ENCODE data around the gene BCL7A. TPM values are rescaled to one million over a fixed set of nuclear protein-coding genes. Genes with fewer than 3 reads are reported as not detected.

The BCL7A gene
- total and polyA plus RNA-seq, 2 donors (not counting 1 experiment from before 2014, with no cell fraction given): 71.0 to 75.9 TPM

DNA sequence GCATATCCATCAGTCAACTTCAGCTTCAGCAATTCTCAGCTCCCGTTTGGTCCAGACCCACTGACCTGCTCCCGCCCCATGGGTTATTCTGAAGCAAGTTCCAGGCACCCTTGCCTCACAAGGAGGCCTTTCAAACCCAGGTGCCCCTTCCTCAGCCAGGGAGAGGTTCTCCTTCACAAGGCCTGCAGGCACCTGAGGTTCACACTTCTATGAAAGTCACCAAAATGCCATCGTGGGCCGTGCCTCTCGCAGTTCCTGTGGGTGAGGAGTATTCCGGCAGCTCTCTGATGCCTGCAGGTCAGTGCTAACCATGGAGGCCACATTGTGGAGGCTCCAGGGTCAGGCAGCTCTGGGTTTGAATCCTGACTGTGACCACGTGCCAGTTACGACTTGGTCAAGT, 40.2 kb upstream of the BCL7A start:
- no peak overlapping the region for H3K27ac ChIP-seq (ENCODE audit: low read length in 2 of 2)
- no peak overlapping the region for H3K4me2 ChIP-seq (replicated peaks; ENCODE audit: low read depth, low read length, poor library complexity, severe bottlenecking)
- H3K4me3 ChIP-seq (ENCODE audit: control extremely low read depth in 1 of 5, extremely low read depth in 1 of 5, insufficient read depth in 1 of 5, low read depth in 2 of 5, low read length in 4 of 5): no peak overlapping the region
- H3K27me3 ChIP-seq (replicated peaks in 1 of 4; ENCODE audit: control extremely low read depth in 1 of 4, control insufficient read depth in 3 of 4, insufficient read depth in 4 of 4, low read length in 3 of 4): no peaks in the 10 kb centered on the region
- intact Hi-C loops (cut with micrococcal nuclease): no loop called here
- no peak overlapping the region for H3K9ac ChIP-seq (ENCODE audit: low read length)
- TF ChIP-seq, protein P1, sequence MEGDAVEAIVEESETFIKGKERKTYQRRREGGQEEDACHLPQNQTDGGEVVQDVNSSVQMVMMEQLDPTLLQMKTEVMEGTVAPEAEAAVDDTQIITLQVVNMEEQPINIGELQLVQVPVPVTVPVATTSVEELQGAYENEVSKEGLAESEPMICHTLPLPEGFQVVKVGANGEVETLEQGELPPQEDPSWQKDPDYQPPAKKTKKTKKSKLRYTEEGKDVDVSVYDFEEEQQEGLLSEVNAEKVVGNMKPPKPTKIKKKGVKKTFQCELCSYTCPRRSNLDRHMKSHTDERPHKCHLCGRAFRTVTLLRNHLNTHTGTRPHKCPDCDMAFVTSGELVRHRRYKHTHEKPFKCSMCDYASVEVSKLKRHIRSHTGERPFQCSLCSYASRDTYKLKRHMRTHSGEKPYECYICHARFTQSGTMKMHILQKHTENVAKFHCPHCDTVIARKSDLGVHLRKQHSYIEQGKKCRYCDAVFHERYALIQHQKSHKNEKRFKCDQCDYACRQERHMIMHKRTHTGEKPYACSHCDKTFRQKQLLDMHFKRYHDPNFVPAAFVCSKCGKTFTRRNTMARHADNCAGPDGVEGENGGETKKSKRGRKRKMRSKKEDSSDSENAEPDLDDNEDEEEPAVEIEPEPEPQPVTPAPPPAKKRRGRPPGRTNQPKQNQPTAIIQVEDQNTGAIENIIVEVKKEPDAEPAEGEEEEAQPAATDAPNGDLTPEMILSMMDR (IDR thresholded peaks at IDR 0.05): no peak
- TF ChIP-seq EZH2 (IDR thresholded peaks at IDR 0.05; ENCODE audit: borderline replicate concordance, insufficient read depth, low read depth, low read length, poor library complexity, severe bottlenecking): no peak
- no peak for DNase-seq
- no peaks in the 10 kb centered on the region for H3K79me2 ChIP-seq (ENCODE audit: control insufficient read depth, insufficient read depth, low read length)
- H3K36me3 ChIP-seq (replicated peaks in 1 of 2; ENCODE audit: control extremely low read depth in 1 of 2, control insufficient read depth in 1 of 2, extremely low read depth in 1 of 2, insufficient read depth in 2 of 2, low read length in 1 of 2): no peaks in the 10 kb centered on the region
- WGBS (ENCODE audit: insufficient coverage): 87% methylated on average over 3 of the region's 8 CpGs
- POLR2A ChIA-PET: interaction anchor here (0.7 to 2.4 kb wide), 4 partner anchors 8 to 43 kb away, joined by 3 to 10 read pairs (median 6); partner anchors contain the start of gene BCL7A
- Mint-ChIP-seq H3K27me3 (no peaks in the 10 kb centered on the region), H3K4me1 (peaks cover 55% of the 10 kb centered on the region), H3K4me3 (no peak overlapping the region), H3K9me3 (ENCODE audit: insufficient read depth) (no peaks in the 10 kb centered on the region), H3K27ac (peak overlapping the region; percentile 56)
- CTCF ChIA-PET: interaction anchor here (1.0 to 3.5 kb wide), 5 partner anchors 10 to 64 kb away, joined by 3 to 14 read pairs (median 6); no protein-coding TSS in a partner anchor
- H2AFZ ChIP-seq (ENCODE audit: insufficient read depth, low read depth, low read length, poor library complexity, severe bottlenecking): peak overlapping the region; percentile 1
- H3K9me3 ChIP-seq (ENCODE audit: control extremely low read depth in 1 of 3, control insufficient read depth in 2 of 3, insufficient read depth in 1 of 3, low read length in 2 of 3): no peaks in the 10 kb centered on the region
- no peaks in the 10 kb centered on the region for H4K20me1 ChIP-seq (ENCODE audit: control insufficient read depth, insufficient read depth, low read length, poor library complexity, severe bottlenecking)
- peaks cover 53 to 64% of the 10 kb centered on the region in 2 donors for H3K4me1 ChIP-seq (ENCODE audit: control insufficient read depth in 2 of 2, insufficient read depth in 2 of 2, low read length in 2 of 2)
- ATAC-seq (ENCODE audit: low read depth): no peak

DNA sequence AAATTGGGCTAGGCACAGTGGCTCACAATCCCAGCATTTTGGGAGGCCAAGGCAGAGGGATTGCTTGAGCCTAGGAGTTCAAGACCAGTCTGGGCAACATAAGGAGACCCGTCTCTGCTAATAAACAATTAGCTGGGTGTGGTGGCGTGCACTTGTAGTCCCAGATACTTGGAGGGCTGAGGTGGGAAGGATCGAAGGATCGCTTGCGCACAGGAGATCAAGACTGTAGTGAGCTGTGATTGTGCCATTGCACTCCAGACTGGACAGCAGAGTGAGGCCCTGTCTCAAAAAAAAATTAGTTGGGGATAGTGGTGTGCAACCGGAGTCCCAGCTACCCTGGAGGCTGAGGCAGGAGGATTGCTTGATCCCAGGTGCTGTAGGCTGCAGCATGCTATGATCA, 38.7 kb upstream of the BCL7A start:
- 98% methylated on average over 6 of the region's 6 CpGs for WGBS (ENCODE audit: insufficient coverage)
- intact Hi-C loops (cut with micrococcal nuclease): no loop called here
- DNase-seq (no peak), ATAC-seq (ENCODE audit: low read depth) (no peak)
- H3K4me2 ChIP-seq (replicated peaks; ENCODE audit: low read depth, low read length, poor library complexity, severe bottlenecking): peak overlapping the region; percentile 58
- no peak overlapping the region for H3K9ac ChIP-seq (ENCODE audit: low read length)
- CTCF ChIA-PET: interaction anchor here (1.1 to 1.8 kb wide), 8 partner anchors 9 to 140 kb away, joined by 3 to 10 read pairs (median 4); partner anchors contain the start of gene CFAP251
- Mint-ChIP-seq H3K4me1 (peaks cover 55% of the 10 kb centered on the region), H3K27me3 (no peaks in the 10 kb centered on the region), H3K27ac (peak overlapping the region; percentile 77), H3K4me3 (peak overlapping the region; percentile 21), H3K9me3 (ENCODE audit: insufficient read depth) (no peaks in the 10 kb centered on the region)
- TF ChIP-seq, protein P1 (IDR thresholded peaks at IDR 0.05): no peak
- no peak for TF ChIP-seq EZH2 (IDR thresholded peaks at IDR 0.05; ENCODE audit: borderline replicate concordance, insufficient read depth, low read depth, low read length, poor library complexity, severe bottlenecking)
- no peaks in the 10 kb centered on the region for H3K27me3 ChIP-seq (replicated peaks in 1 of 4; ENCODE audit: control extremely low read depth in 1 of 4, control insufficient read depth in 3 of 4, insufficient read depth in 4 of 4, low read length in 3 of 4)
- peak overlapping the region in 1 of 2 donors; percentile 55 for H3K27ac ChIP-seq (ENCODE audit: low read length in 2 of 2)
- no peaks in the 10 kb centered on the region for H3K79me2 ChIP-seq (ENCODE audit: control insufficient read depth, insufficient read depth, low read length)
- no peak overlapping the region for H3K4me3 ChIP-seq (ENCODE audit: control extremely low read depth in 1 of 5, extremely low read depth in 1 of 5, insufficient read depth in 1 of 5, low read depth in 2 of 5, low read length in 4 of 5)
- H3K4me1 ChIP-seq (ENCODE audit: control insufficient read depth in 2 of 2, insufficient read depth in 2 of 2, low read length in 2 of 2): peaks cover 53 to 64% of the 10 kb centered on the region in 2 donors
- H3K36me3 ChIP-seq (replicated peaks in 1 of 2; ENCODE audit: control extremely low read depth in 1 of 2, control insufficient read depth in 1 of 2, extremely low read depth in 1 of 2, insufficient read depth in 2 of 2, low read length in 1 of 2): no peaks in the 10 kb centered on the region
- POLR2A ChIA-PET: interaction anchor here (0.7 to 1.7 kb wide), 4 partner anchors 9 to 204 kb away, joined by 5 to 8 read pairs (median 6); no protein-coding TSS in a partner anchor
- no peaks in the 10 kb centered on the region for H3K9me3 ChIP-seq (ENCODE audit: control extremely low read depth in 1 of 3, control insufficient read depth in 2 of 3, insufficient read depth in 1 of 3, low read length in 2 of 3)
- H4K20me1 ChIP-seq (ENCODE audit: control insufficient read depth, insufficient read depth, low read length, poor library complexity, severe bottlenecking): no peaks in the 10 kb centered on the region
- H2AFZ ChIP-seq (ENCODE audit: insufficient read depth, low read depth, low read length, poor library complexity, severe bottlenecking): no peak overlapping the region

Measured in B cell (primary cell).